Endothelial cell (in vitro differentiated cells): Measurements from ENCODE around the gene KMT2C. TPM values are rescaled to one million over a fixed set of nuclear protein-coding genes. Genes with fewer than 3 reads are reported as not detected.

Source experiments
- DNase-seq: peaks from one replicate; pipeline ENCODE4 v3.0.0; 2021; ENCODE audit warnings: low spot score
- H3K27ac Mint-ChIP-seq: one replicate; pipeline ENCODE4 v1.8.0; 2021; ENCODE audit warnings: mixed read lengths, inconsistent platforms; ENCODE audit not compliant: unreplicated experiment
- H3K27me3 Mint-ChIP-seq: one replicate; pipeline ENCODE4 v1.8.0; 2021; ENCODE audit warnings: mild to moderate bottlenecking, moderate library complexity, mixed read lengths, inconsistent platforms; ENCODE audit not compliant: unreplicated experiment
- H3K36me3 Mint-ChIP-seq: one replicate; pipeline ENCODE4 v1.8.0; 2021; ENCODE audit warnings: mild to moderate bottlenecking, low read depth, mixed read lengths, inconsistent platforms; ENCODE audit not compliant: unreplicated experiment
- H3K4me1 Mint-ChIP-seq: one replicate; pipeline ENCODE4 v1.8.0; 2021; ENCODE audit warnings: mild to moderate bottlenecking, mixed read lengths, inconsistent platforms; ENCODE audit not compliant: unreplicated experiment
- H3K4me3 Mint-ChIP-seq: one replicate; pipeline ENCODE4 v1.8.0; 2021; ENCODE audit warnings: mild to moderate bottlenecking, mixed read lengths, inconsistent platforms; ENCODE audit not compliant: unreplicated experiment
- H3K9me3 Mint-ChIP-seq: one replicate; pipeline ENCODE4 v1.8.0; 2021; ENCODE audit warnings: mixed read lengths, inconsistent platforms; ENCODE audit not compliant: unreplicated experiment
- CTCF ChIP-seq: fragments of 200-600 bp; sonication (generic); IDR thresholded peaks from one replicate; pipeline ENCODE4 v1.5.0; 2021; ENCODE audit warnings: antibody characterized with exemption; ENCODE audit not compliant: unreplicated experiment
- total RNA-seq: library from RNA; stranded (reverse); fragmentation: NEBNext Ultra II Directional; extraction: Animal tissue kit (Norgen Biotek cat#: 25700); gene quantifications from one replicate; pipeline ENCODE4 v1.2.1, GENCODE V29; 2021; ENCODE audit not compliant: unreplicated experiment

KMT2C gene
- total RNA-seq, 1 donor from 2014 or later: 59.8 TPM

- H3K27me3 Mint-ChIP-seq: no peaks in the 10 kb centered on the region
- no peaks in the 10 kb centered on the region for H3K4me1 Mint-ChIP-seq
- H3K9me3 Mint-ChIP-seq: no peaks in the 10 kb centered on the region
- H3K4me3 Mint-ChIP-seq: no peak overlapping the region
- no peak for DNase-seq
- no peak for TF ChIP-seq CTCF
- no peaks in the 10 kb centered on the region for H3K36me3 Mint-ChIP-seq
- no peak overlapping the region for H3K27ac Mint-ChIP-seq
Measured at GRCh38 chr7:152340161-152340560, 95.6 kb downstream of the KMT2C start.

- Mint-ChIP-seq H3K4me1 (no peaks in the 10 kb centered on the region), H3K27ac (no peak overlapping the region), H3K4me3 (no peak overlapping the region), H3K27me3 (peaks cover 2% of the 10 kb centered on the region), H3K36me3 (no peaks in the 10 kb centered on the region), H3K9me3 (no peaks in the 10 kb centered on the region)
- DNase-seq: no peak
- TF ChIP-seq CTCF: no peak
Measured at GRCh38 chr7:152338561-152338960, 97.2 kb downstream of the KMT2C start.

- no peaks in the 10 kb centered on the region for H3K36me3 Mint-ChIP-seq
- no peak overlapping the region for H3K4me3 Mint-ChIP-seq
- peak; percentile 22 for DNase-seq
- no peaks in the 10 kb centered on the region for H3K9me3 Mint-ChIP-seq
- H3K27me3 Mint-ChIP-seq: peaks cover 4% of the 10 kb centered on the region
- no peak for TF ChIP-seq CTCF
- H3K27ac Mint-ChIP-seq: no peak overlapping the region
- no peaks in the 10 kb centered on the region for H3K4me1 Mint-ChIP-seq
Measured at GRCh38 chr7:152336754-152337368, 98.9 kb downstream of the KMT2C start.

GRCh38 chr7:152335900-152336571 lies 99.8 kb downstream of the KMT2C start:
- TF ChIP-seq CTCF: no peak
- Mint-ChIP-seq H3K4me3 (no peak overlapping the region), H3K27ac (no peak overlapping the region), H3K27me3 (peaks cover 4% of the 10 kb centered on the region), H3K4me1 (no peaks in the 10 kb centered on the region), H3K9me3 (no peaks in the 10 kb centered on the region), H3K36me3 (no peaks in the 10 kb centered on the region)
- no peak for DNase-seq

GRCh38 chr7:152333134-152333533 lies 102.7 kb downstream of the KMT2C start:
- peaks cover 15% of the 10 kb centered on the region for H3K36me3 Mint-ChIP-seq
- no peak for TF ChIP-seq CTCF
- DNase-seq: no peak
- no peak overlapping the region for H3K27ac Mint-ChIP-seq
- no peaks in the 10 kb centered on the region for H3K9me3 Mint-ChIP-seq
- H3K4me3 Mint-ChIP-seq: no peak overlapping the region
- H3K4me1 Mint-ChIP-seq: no peaks in the 10 kb centered on the region
- H3K27me3 Mint-ChIP-seq: peaks cover 6% of the 10 kb centered on the region
